ENCODE results near the gene ITPR1. TPM values are rescaled to one million over a fixed set of nuclear protein-coding genes. Genes with fewer than 3 reads are reported as not detected.
"Not testable (repeated sequence)": the region's sequence is repeated elsewhere in the genome, so short reads cannot be mapped to it uniquely, and the experiment has no call there.

ITPR1 gene
- total RNA-seq, 1 experiment from 2014 or later = 11.3 TPM

DNA sequence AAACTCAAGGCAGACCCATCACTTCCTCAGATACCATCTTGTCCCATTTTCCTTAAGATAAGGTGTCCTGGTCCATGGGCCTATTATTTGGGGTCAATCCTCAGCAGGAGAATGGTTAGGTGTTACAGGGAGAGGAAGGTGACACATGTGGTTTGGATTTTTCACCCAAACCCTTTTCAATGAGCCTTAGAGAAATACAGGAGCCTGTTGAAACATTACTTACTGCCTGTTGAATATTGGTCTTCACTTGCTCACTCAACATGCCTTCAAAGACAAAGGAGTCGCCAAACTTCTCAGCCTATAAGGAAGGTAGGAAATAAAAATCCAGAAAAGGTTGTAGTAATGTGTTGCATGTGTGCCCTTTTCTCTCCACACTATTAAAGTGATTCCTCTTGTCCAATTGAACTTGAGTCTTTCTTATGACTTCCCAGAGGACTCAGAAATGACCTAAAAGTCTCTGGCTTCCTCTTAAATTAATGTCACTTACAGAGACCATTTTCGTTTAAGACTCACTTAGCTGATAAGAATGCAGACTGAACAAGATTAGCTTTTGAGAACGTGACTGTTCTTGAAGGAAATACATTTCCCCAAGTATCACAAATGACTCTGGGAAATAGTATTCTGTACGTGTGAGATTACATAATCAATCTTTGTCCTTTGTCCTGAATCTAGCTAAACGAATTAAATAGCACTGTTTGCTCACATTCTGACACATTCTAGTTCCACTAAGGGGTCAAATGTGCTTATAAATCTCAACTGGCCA is 43.9 kb upstream of the ITPR1 start:
- Histone ChIP-seq H3K9me3 (ENCODE audit: insufficient read depth, low read depth) (no peaks in the 10 kb centered on the region), H3K36me3 (ENCODE audit: low read depth) (no peaks in the 10 kb centered on the region), H3K27ac (no peak overlapping the region), H3K4me2 (no peak overlapping the region), H3K27me3 (ENCODE audit: insufficient read depth, low read depth) (no peaks in the 10 kb centered on the region), H4K20me1 (ENCODE audit: insufficient read depth) (no peaks in the 10 kb centered on the region), H3K9me2 (ENCODE audit: insufficient read depth) (no peaks in the 10 kb centered on the region), H2AFZ (no peak overlapping the region), H3F3A (ENCODE audit: insufficient read depth, low read depth) (no peaks in the 10 kb centered on the region), H3K79me2 (ENCODE audit: low read depth) (no peaks in the 10 kb centered on the region), H3K4me1 (replicated peaks; ENCODE audit: insufficient read depth) (no peaks in the 10 kb centered on the region), H3K4me3 (no peak overlapping the region)
- ChIA-PET CTCF (no interaction called here), POLR2A (ENCODE audit: unreplicated experiment) (no interaction called here)
- TF ChIP-seq, protein P1, sequence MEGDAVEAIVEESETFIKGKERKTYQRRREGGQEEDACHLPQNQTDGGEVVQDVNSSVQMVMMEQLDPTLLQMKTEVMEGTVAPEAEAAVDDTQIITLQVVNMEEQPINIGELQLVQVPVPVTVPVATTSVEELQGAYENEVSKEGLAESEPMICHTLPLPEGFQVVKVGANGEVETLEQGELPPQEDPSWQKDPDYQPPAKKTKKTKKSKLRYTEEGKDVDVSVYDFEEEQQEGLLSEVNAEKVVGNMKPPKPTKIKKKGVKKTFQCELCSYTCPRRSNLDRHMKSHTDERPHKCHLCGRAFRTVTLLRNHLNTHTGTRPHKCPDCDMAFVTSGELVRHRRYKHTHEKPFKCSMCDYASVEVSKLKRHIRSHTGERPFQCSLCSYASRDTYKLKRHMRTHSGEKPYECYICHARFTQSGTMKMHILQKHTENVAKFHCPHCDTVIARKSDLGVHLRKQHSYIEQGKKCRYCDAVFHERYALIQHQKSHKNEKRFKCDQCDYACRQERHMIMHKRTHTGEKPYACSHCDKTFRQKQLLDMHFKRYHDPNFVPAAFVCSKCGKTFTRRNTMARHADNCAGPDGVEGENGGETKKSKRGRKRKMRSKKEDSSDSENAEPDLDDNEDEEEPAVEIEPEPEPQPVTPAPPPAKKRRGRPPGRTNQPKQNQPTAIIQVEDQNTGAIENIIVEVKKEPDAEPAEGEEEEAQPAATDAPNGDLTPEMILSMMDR (conservative IDR thresholded peaks at IDR 0.05) = no peak
- TF ChIP-seq EZH2 (IDR thresholded peaks at IDR 0.05; ENCODE audit: low read depth) = no peak
- intact Hi-C loops (cut with micrococcal nuclease; ENCODE audit: unreplicated experiment) = no loop called here
- DNase-seq = no peak
- no TSS peak for BruUV-seq (replicated peaks)

DNA sequence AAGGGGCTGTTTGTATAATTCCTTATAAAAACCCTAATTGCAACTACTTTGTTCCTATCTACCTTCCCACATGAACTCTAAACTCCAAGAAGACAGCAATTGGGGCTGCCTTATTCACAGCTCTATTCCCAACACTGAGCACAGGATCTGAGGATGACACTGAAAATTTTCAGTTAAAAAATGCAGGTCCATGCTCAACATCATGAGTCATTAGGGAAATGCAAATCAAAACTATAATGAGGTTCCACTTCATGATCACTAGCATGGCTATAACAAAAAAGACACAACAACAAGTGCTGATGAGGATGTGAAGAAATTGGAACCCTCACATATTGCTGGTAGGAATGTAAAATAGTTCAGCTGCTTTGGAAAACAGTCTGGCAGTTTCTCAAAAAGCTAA is 39.0 kb upstream of the ITPR1 start:
- POLR2A ChIA-PET (ENCODE audit: unreplicated experiment) = no interaction called here
- Histone ChIP-seq H3K9me3 (ENCODE audit: insufficient read depth, low read depth) (no peaks in the 10 kb centered on the region), H3K27me3 (ENCODE audit: insufficient read depth, low read depth) (no peaks in the 10 kb centered on the region), H3K36me3 (ENCODE audit: low read depth) (no peaks in the 10 kb centered on the region), H3F3A (ENCODE audit: insufficient read depth, low read depth) (no peaks in the 10 kb centered on the region), H4K20me1 (ENCODE audit: insufficient read depth) (no peaks in the 10 kb centered on the region), H3K4me3 (no peak overlapping the region), H3K4me1 (replicated peaks; ENCODE audit: insufficient read depth) (no peaks in the 10 kb centered on the region), H2AFZ (no peak overlapping the region), H3K79me2 (ENCODE audit: low read depth) (no peaks in the 10 kb centered on the region), H3K4me2 (no peak overlapping the region), H3K9me2 (ENCODE audit: insufficient read depth) (no peaks in the 10 kb centered on the region), H3K27ac (no peak overlapping the region)
- no peak for DNase-seq
- CTCF ChIA-PET = no interaction called here
- intact Hi-C loops (cut with micrococcal nuclease; ENCODE audit: unreplicated experiment) = no loop called here
- TF ChIP-seq, protein P1 (conservative IDR thresholded peaks at IDR 0.05) = no peak
- no peak for TF ChIP-seq EZH2 (IDR thresholded peaks at IDR 0.05; ENCODE audit: low read depth)
- BruUV-seq (replicated peaks) = no TSS peak

DNA sequence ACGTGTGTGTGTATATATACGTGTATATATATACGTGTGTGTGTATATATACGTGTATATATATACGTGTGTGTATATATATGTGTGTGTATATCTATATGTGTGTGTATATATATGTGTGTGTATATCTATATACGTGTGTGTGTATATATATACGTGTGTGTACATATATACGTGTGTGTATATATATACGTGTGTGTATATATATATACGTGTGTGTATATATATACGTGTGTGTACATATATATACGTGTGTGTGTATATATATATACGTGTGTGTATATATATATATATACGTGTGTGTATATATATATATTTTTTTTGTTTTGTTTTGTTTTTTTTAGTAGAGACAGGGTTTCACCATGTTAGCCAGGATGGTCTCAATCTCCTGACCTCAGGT is 36.4 kb upstream of the ITPR1 start:
- intact Hi-C loops (cut with micrococcal nuclease; ENCODE audit: unreplicated experiment); H3K27me3 ChIP-seq (ENCODE audit: insufficient read depth, low read depth); BruUV-seq (replicated peaks); H4K20me1 ChIP-seq (ENCODE audit: insufficient read depth); H3K9me3 ChIP-seq (ENCODE audit: insufficient read depth, low read depth); H3K4me3 ChIP-seq; H3K4me2 ChIP-seq; H2AFZ ChIP-seq; H3K79me2 ChIP-seq (ENCODE audit: low read depth); POLR2A ChIA-PET (ENCODE audit: unreplicated experiment); H3F3A ChIP-seq (ENCODE audit: insufficient read depth, low read depth); H3K36me3 ChIP-seq (ENCODE audit: low read depth); CTCF ChIA-PET; H3K9me2 ChIP-seq (ENCODE audit: insufficient read depth); H3K27ac ChIP-seq; DNase-seq; H3K4me1 ChIP-seq (replicated peaks; ENCODE audit: insufficient read depth): not testable (repeated sequence)

DNA sequence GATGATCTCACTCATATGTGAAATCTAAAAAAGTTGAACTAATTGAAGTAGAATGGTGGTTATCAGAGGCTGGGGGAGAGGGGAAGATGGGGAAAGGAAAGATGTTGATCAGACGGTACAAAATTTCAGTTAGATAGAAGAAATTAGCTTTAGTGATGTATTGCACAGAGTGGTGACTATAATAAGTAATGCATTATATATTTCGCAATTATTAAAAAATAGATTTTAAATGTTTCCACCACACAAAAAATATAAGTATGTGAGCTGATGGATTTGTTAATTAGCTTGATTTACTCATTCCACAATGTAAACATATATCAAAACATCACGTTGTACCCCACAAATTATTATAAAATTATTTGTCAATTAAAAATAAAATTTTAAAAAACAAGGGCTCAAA is 34.2 kb upstream of the ITPR1 start:
- CTCF ChIA-PET = no interaction called here
- DNase-seq = no peak

More for the DNA sequence above, 34.2 kb upstream of the ITPR1 start:
- Histone ChIP-seq H3K9me2 (ENCODE audit: insufficient read depth) (no peaks in the 10 kb centered on the region), H3K9me3 (ENCODE audit: insufficient read depth, low read depth) (no peaks in the 10 kb centered on the region), H3K27me3 (ENCODE audit: insufficient read depth, low read depth) (no peaks in the 10 kb centered on the region), H2AFZ (no peak overlapping the region), H4K20me1 (ENCODE audit: insufficient read depth) (no peaks in the 10 kb centered on the region), H3K36me3 (ENCODE audit: low read depth) (no peaks in the 10 kb centered on the region), H3F3A (ENCODE audit: insufficient read depth, low read depth) (no peaks in the 10 kb centered on the region), H3K4me3 (no peak overlapping the region), H3K79me2 (ENCODE audit: low read depth) (no peaks in the 10 kb centered on the region), H3K4me2 (no peak overlapping the region), H3K4me1 (replicated peaks; ENCODE audit: insufficient read depth) (no peaks in the 10 kb centered on the region), H3K27ac (no peak overlapping the region)
- TF ChIP-seq, protein P1 (conservative IDR thresholded peaks at IDR 0.05) = no peak
- no peak for TF ChIP-seq EZH2 (IDR thresholded peaks at IDR 0.05; ENCODE audit: low read depth)
- intact Hi-C loops (cut with micrococcal nuclease; ENCODE audit: unreplicated experiment) = no loop called here
- BruUV-seq (replicated peaks) = no TSS peak
- POLR2A ChIA-PET (ENCODE audit: unreplicated experiment) = no interaction called here

Data from PC-9 (cell line).